HepG2 (cell line): Measurements from ENCODE around the gene JAGN1. TPM values are rescaled to one million over a fixed set of nuclear protein-coding genes. Genes with fewer than 3 reads are reported as not detected.
A peak's percentile ranks its signal among the peaks of the same experiment; 100 is the strongest.

ENCODE experiments used
- DR1 ChIP-seq: sonication (generic); formaldehyde crosslinking; IDR thresholded peaks from 2 replicates; pipeline ENCODE4 v1.8.0; 2021; ENCODE audit warnings: mild to moderate bottlenecking, missing genetic modification reagents, inconsistent platforms
- E2F5 ChIP-seq: sonication (generic); formaldehyde crosslinking; conservative IDR thresholded peaks from 2 replicates; pipeline ENCODE4 v1.4.0; 2020; ENCODE audit warnings: missing genetic modification reagents
- FOSL1 ChIP-seq: sonication (generic); formaldehyde crosslinking; IDR thresholded peaks from 2 replicates; pipeline ENCODE4 v1.9.0; 2021; ENCODE audit warnings: missing genetic modification reagents, borderline replicate concordance
- FOXA3 ChIP-seq: IDR thresholded peaks from 2 replicates; pipeline ENCODE4 v1.6.1; 2016; ENCODE audit warnings: missing genetic modification reagents, missing compliant biosample characterization
- FOXK1 ChIP-seq: sonication (generic); formaldehyde crosslinking; IDR thresholded peaks from 2 replicates; pipeline ENCODE4 v1.4.0; 2020; ENCODE audit warnings: low read depth, missing genetic modification reagents, borderline replicate concordance
- GABPB1 ChIP-seq: IDR thresholded peaks from 2 replicates; pipeline ENCODE4 v1.6.1; 2016; ENCODE audit warnings: mild to moderate bottlenecking, missing genetic modification reagents, moderate library complexity, missing compliant biosample characterization
- JDP2 ChIP-seq: sonication (generic); formaldehyde crosslinking; IDR thresholded peaks from 2 replicates; pipeline ENCODE4 v1.8.1; 2022; ENCODE audit warnings: missing genetic modification reagents, borderline replicate concordance
- NR0B2 ChIP-seq: sonication (generic); formaldehyde crosslinking; IDR thresholded peaks from 2 replicates; pipeline ENCODE4 v1.4.0; 2020; ENCODE audit warnings: mild to moderate bottlenecking, missing genetic modification reagents
- NR2F2 ChIP-seq: IDR thresholded peaks from 2 replicates; pipeline ENCODE4 v1.6.1; 2012; ENCODE audit warnings: low read depth, inconsistent platforms, borderline replicate concordance
- NR2F6 ChIP-seq, 2 experiments: IDR thresholded peaks; 2 replicates each; pipeline ENCODE4 v1.6.1; 2016; ENCODE audit warnings: antibody characterized with exemption in 1 of 2, mild to moderate bottlenecking in 1 of 2
- PBX3 ChIP-seq: sonication (generic); formaldehyde crosslinking; IDR thresholded peaks from 2 replicates; pipeline ENCODE4 v1.8.1; 2023; ENCODE audit warnings: missing genetic modification reagents, inconsistent platforms, borderline replicate concordance
- POLR2A ChIP-seq, 2 experiments: IDR thresholded peaks; 2 replicates each; pipeline ENCODE4 v1.6.1; 2011; ENCODE audit warnings: low read depth in 2 of 2, low read length in 2 of 2, mild to moderate bottlenecking in 1 of 2, moderate library complexity in 1 of 2; ENCODE audit not compliant: insufficient read depth in 1 of 2
- PRDM10 ChIP-seq: sonication (generic); formaldehyde crosslinking; IDR thresholded peaks from 2 replicates; pipeline ENCODE4 v1.4.0; 2020; ENCODE audit warnings: low read depth, missing genetic modification reagents
- SMAD1 ChIP-seq: sonication (generic); formaldehyde crosslinking; IDR thresholded peaks from 2 replicates; pipeline ENCODE4 v1.4.0; 2020; ENCODE audit warnings: missing genetic modification reagents, low read depth, mild to moderate bottlenecking, borderline replicate concordance
- SMC3 ChIP-seq: IDR thresholded peaks from 2 replicates; pipeline ENCODE4 v1.6.1; 2011; ENCODE audit warnings: low read length, improper control_type of control experiment
- THAP8 ChIP-seq: sonication (generic); formaldehyde crosslinking; IDR thresholded peaks from 2 replicates; pipeline ENCODE4 v1.5.1; 2020; ENCODE audit warnings: missing genetic modification reagents, mild to moderate bottlenecking, borderline replicate concordance
- ZEB1 ChIP-seq: IDR thresholded peaks from 2 replicates; pipeline ENCODE4 v1.6.1; 2012; ENCODE audit warnings: mild to moderate bottlenecking, low read depth, inconsistent platforms; ENCODE audit not compliant: insufficient replicate concordance
- ZNF138 ChIP-seq: sonication (generic); formaldehyde crosslinking; IDR thresholded peaks from 2 replicates; pipeline ENCODE4 v1.5.0; 2020; ENCODE audit warnings: mild to moderate bottlenecking, low read depth, missing genetic modification reagents
- ZNF296 ChIP-seq: sonication (generic); formaldehyde crosslinking; conservative IDR thresholded peaks from 2 replicates; pipeline ENCODE4 v1.5.0; 2020; ENCODE audit warnings: mild to moderate bottlenecking, missing genetic modification reagents
- ZNF616 ChIP-seq: sonication (generic); formaldehyde crosslinking; IDR thresholded peaks from 2 replicates; pipeline ENCODE4 v1.5.0; 2020; ENCODE audit warnings: low read depth, mild to moderate bottlenecking, missing genetic modification reagents
- ZNF772 ChIP-seq: sonication (generic); formaldehyde crosslinking; IDR thresholded peaks from 2 replicates; pipeline ENCODE4 v1.5.0; 2020; ENCODE audit warnings: mild to moderate bottlenecking, missing genetic modification reagents
- ZZZ3 ChIP-seq: sonication (generic); formaldehyde crosslinking; IDR thresholded peaks from 2 replicates; pipeline ENCODE4 v1.4.0; 2020; ENCODE audit warnings: missing genetic modification reagents, mild to moderate bottlenecking, borderline replicate concordance
- polyA plus RNA-seq, 8 experiments: library from polyadenylated mRNA; depleted of rRNA in 3 of 8; stranded (reverse) in 7 of 8; unstranded in 1 of 8; fragments of >200 nt; fragmentation: Illumina TruSeq in 4 of 8; extraction: Trizol in 4 of 8; gene quantifications; 2 replicates each; pipeline versions ENCODE4 v1.2.1 to v1.2.3, GENCODE V29; 2011 to 2016; ENCODE audit warnings: low read depth in 4 of 8, missing spikeins in 1 of 8, mixed read lengths in 1 of 8; ENCODE audit not compliant: insufficient read depth in 1 of 8
- total RNA-seq, 5 experiments: library from RNA; depleted of rRNA; stranded (reverse); fragments of >200 nt; fragmentation: Illumina TruSeq; extraction: Trizol; gene quantifications; 2 replicates each; pipeline ENCODE4 v1.2.3, GENCODE V29; 2016; ENCODE audit warnings: low read depth in 1 of 5

The JAGN1 gene
- total and polyA plus RNA-seq, 2 of the 13 experiments (the other 11 are each of a cell fraction or from before 2014, with no cell fraction given), result 49.9 to 50.9 TPM

- TF ChIP-seq DR1 (CRISPR knock-in tag) (peak; percentile 88), NR0B2 (CRISPR knock-in tag) (peak; percentile 61; the same call in 1 of the 2 replicates), POLR2A (IDR thresholded peaks at IDR 0.05; ENCODE audit: insufficient read depth in 1 of 2, low read depth in 2 of 2, low read length in 2 of 2) (peak; percentile 71 to 91), ZNF772 (CRISPR knock-in tag) (no peak), ZZZ3 (CRISPR knock-in tag) (no peak), FOXK1 (CRISPR knock-in tag) (peak; percentile 46; the same call in 1 of the 2 replicates), FOXA3 (CRISPR knock-in tag) (peak; percentile 14; the same call in 1 of the 2 replicates), NR2F6 (IDR thresholded peaks at IDR 0.05) (no peak), NR2F6 (CRISPR knock-in tag; IDR thresholded peaks at IDR 0.05) (peak; percentile 36; the same call in 1 of the 2 replicates), PRDM10 (CRISPR knock-in tag) (no peak), FOSL1 (no peak), E2F5 (0 out of 2 replicates have a peak, but pooled peaks have one; percentile 55), SMC3 (no peak), PBX3 (CRISPR knock-in tag) (peak; percentile 41; the same call in 1 of the 2 replicates), ZEB1 (peak; percentile 80), JDP2 (CRISPR knock-in tag) (no peak), ZNF138 (CRISPR knock-in tag) (no peak), NR2F2 (no peak; the same call in 1 of the 2 replicates), THAP8 (CRISPR knock-in tag) (peak; percentile 72; the same call in 1 of the 2 replicates), SMAD1 (CRISPR knock-in tag) (no peak), GABPB1 (CRISPR knock-in tag) (peak; percentile 72), ZNF616 (CRISPR knock-in tag) (peak; percentile 86; the same call in 1 of the 2 replicates), ZNF296 (CRISPR knock-in tag) (0 out of 2 replicates have a peak, but pooled peaks have one; percentile 40)
Measured at GRCh38 chr3:9933561-9934234, 43.3 kb downstream of the JAGN1 start, which contains the start of gene CRELD1 (continued).
